Smooth muscle cell (in vitro differentiated cells): ENCODE data around the gene SUFU. TPM values are rescaled to one million over a fixed set of nuclear protein-coding genes. Genes with fewer than 3 reads are reported as not detected.

Experiments used
- DNase-seq: peaks from one replicate; lab custom pipeline; 2025; ENCODE audit not compliant: unreplicated experiment; lab: John Stamatoyannopoulos, UW
- H2AFZ ChIP-seq: fragments of 200-600 bp; sonication (generic); 2 replicates; pipeline ENCODE4 v1.6.0; 2016; ENCODE audit warnings: antibody characterized with exemption, low read depth, mild to moderate bottlenecking
- H3F3A ChIP-seq: fragments of 200-600 bp; sonication (generic); 2 replicates; pipeline ENCODE4 v1.6.0; 2017; ENCODE audit warnings: antibody characterized with exemption, low read depth
- H3K27ac ChIP-seq: fragments of 200-600 bp; sonication (generic); 2 replicates; pipeline ENCODE4 v1.5.1; 2016; ENCODE audit warnings: low read depth, mild to moderate bottlenecking
- H3K27me3 ChIP-seq: fragments of 200-600 bp; sonication (generic); 2 replicates; pipeline ENCODE4 v1.6.1; 2016; ENCODE audit warnings: low read depth, mild to moderate bottlenecking
- H3K36me3 ChIP-seq: fragments of 200-600 bp; sonication (generic); 2 replicates; pipeline ENCODE4 v1.5.1; 2016; ENCODE audit warnings: low read depth
- H3K4me1 ChIP-seq: fragments of 200-600 bp; sonication (generic); 2 replicates; pipeline ENCODE4 v1.5.1; 2016; ENCODE audit warnings: low read depth
- H3K4me2 ChIP-seq: fragments of 200-600 bp; sonication (generic); 2 replicates; pipeline ENCODE4 v1.6.0; 2016; ENCODE audit warnings: mild to moderate bottlenecking
- H3K4me3 ChIP-seq: fragments of 200-600 bp; sonication (generic); 2 replicates; pipeline ENCODE4 v1.5.1; 2016; ENCODE audit warnings: mild to moderate bottlenecking
- H3K79me2 ChIP-seq: fragments of 200-600 bp; sonication (generic); 2 replicates; pipeline ENCODE4 v1.6.0; 2016; ENCODE audit warnings: low read depth, mild to moderate bottlenecking
- H3K9ac ChIP-seq: fragments of 200-600 bp; sonication (generic); 2 replicates; pipeline ENCODE4 v1.6.0; 2016; ENCODE audit warnings: low read depth
- H3K9me3 ChIP-seq: fragments of 200-600 bp; sonication (generic); replicated peaks from 2 replicates; pipeline ENCODE4 v1.5.1; 2016; ENCODE audit warnings: low read depth
- H4K20me1 ChIP-seq: fragments of 200-600 bp; sonication (generic); 2 replicates; pipeline ENCODE4 v1.6.0; 2016; ENCODE audit warnings: low read depth
- WGBS: methylation state at CpG from one replicate; pipeline ENCODE4 v1.1.7; 2016; ENCODE audit warnings: low lambda C conversion rate; 5-methylcytosine and 5-hydroxymethylcytosine counted together
- polyA plus RNA-seq: library from polyadenylated mRNA; unstranded; fragments of >200 nt; fragmentation: Nextera tagmentation; extraction: Ambion mirVana; gene quantifications from 2 replicates; pipeline ENCODE4 v1.2.1, GENCODE V29; 2016
- total RNA-seq: library from RNA; depleted of rRNA; stranded (reverse); fragments of >200 nt; gene quantifications from 2 replicates; pipeline ENCODE4 v1.2.3, GENCODE V29; 2014
- TF ChIP-seq, protein P1 (sequence below): fragments of 200-600 bp; sonication (generic); IDR thresholded peaks from 2 replicates; pipeline ENCODE4 v1.5.1; 2017; ENCODE audit warnings: borderline replicate concordance, mild to moderate bottlenecking, antibody characterized with exemption; ENCODE audit not compliant: insufficient read depth, poor library complexity, severe bottlenecking

Gene SUFU
- total and polyA plus RNA-seq, 2 experiments from 2014 or later: 8.5 to 17.2 TPM

DNA sequence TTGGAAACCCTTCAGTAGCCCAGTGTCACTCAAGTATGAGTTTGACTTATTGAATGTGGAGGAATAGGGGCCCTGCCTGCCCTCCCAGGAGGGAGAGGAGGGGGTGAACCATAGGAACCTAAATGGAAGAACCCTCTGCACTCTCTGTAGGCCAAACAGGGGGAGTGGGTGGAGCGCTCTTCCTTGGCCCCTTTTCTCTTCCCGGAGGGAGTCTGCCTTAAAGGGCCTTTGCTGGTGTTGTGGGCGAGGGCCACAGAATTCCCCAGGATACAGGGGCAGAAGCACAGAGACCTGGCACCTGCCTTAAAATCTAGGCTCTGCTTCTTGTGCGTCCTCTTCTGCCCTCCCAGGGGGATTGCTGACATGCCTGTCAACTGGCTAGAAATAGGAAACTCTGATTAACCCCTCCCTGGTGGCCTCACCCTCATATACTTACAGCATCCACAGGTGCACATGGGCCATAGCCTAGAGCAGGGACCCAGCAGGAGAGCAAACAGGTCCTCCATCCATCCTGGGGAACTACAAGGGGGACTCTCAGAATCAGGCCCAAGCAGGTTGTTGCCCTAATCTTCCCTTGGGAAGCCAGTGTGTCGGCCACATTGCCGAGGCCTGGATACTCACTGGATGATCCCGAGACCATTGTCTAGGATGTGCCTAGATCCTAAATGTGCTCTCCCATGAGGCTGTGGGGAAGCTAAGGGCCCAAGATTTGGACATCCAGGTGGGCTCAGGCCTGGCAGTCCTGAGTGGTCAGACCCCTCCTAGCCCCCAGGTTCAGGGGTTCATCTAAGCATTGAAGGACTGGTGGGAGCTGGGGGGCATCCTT is 143.9 kb downstream of the SUFU start:
- no peaks in the 10 kb centered on the region for H3K36me3 ChIP-seq
- WGBS: 77% methylated on average over 7 of the region's 7 CpGs
- peaks cover 48% of the 10 kb centered on the region for H3K4me1 ChIP-seq
- no peaks in the 10 kb centered on the region for H3K27me3 ChIP-seq
- H4K20me1 ChIP-seq: peaks cover 79% of the 10 kb centered on the region
- H2AFZ ChIP-seq: no peak overlapping the region
- H3K9ac ChIP-seq: peak overlapping the region; percentile 90
- no peaks in the 10 kb centered on the region for H3K9me3 ChIP-seq
- H3K4me3 ChIP-seq: peak overlapping the region; percentile 96
- H3K27ac ChIP-seq: peak overlapping the region; percentile 95
- TF ChIP-seq, protein P1, sequence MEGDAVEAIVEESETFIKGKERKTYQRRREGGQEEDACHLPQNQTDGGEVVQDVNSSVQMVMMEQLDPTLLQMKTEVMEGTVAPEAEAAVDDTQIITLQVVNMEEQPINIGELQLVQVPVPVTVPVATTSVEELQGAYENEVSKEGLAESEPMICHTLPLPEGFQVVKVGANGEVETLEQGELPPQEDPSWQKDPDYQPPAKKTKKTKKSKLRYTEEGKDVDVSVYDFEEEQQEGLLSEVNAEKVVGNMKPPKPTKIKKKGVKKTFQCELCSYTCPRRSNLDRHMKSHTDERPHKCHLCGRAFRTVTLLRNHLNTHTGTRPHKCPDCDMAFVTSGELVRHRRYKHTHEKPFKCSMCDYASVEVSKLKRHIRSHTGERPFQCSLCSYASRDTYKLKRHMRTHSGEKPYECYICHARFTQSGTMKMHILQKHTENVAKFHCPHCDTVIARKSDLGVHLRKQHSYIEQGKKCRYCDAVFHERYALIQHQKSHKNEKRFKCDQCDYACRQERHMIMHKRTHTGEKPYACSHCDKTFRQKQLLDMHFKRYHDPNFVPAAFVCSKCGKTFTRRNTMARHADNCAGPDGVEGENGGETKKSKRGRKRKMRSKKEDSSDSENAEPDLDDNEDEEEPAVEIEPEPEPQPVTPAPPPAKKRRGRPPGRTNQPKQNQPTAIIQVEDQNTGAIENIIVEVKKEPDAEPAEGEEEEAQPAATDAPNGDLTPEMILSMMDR: no peak
- DNase-seq: no peak
- peaks cover 78% of the 10 kb centered on the region for H3K79me2 ChIP-seq
- peak overlapping the region; percentile 100 for H3K4me2 ChIP-seq
- H3F3A ChIP-seq: peaks cover 22% of the 10 kb centered on the region

DNA sequence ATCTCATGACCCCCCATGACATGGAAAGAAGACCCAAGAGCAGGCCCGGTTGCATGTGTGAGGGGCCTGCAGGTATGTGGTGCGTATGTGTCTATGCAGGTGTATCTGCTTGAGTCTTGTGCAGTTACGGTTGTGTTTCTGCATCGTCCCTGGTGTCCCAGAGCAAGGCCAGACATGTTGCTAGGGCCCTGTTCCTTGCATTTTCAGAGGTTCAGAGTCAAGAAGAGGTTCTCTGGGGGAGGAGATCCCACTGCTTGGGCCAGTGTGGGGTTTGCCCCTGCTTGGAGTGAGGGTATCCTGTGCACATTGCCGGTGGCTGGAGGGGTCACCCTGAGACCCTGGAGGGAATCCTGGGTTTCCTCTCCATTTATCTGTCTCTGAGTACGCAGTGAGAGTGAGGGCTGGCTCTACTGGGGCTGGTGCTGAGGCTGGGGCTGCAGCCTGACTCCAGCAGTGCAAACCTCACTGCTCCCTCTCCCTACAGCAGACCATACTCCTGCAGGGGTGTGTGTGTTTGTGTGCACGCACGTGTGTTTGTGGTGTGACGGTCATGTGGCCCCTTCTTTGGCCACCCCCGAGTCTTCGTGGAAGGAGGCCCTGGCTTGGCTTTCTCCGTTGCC is 144.6 kb downstream of the SUFU start:
- H3K9ac ChIP-seq: no peak overlapping the region

DNA sequence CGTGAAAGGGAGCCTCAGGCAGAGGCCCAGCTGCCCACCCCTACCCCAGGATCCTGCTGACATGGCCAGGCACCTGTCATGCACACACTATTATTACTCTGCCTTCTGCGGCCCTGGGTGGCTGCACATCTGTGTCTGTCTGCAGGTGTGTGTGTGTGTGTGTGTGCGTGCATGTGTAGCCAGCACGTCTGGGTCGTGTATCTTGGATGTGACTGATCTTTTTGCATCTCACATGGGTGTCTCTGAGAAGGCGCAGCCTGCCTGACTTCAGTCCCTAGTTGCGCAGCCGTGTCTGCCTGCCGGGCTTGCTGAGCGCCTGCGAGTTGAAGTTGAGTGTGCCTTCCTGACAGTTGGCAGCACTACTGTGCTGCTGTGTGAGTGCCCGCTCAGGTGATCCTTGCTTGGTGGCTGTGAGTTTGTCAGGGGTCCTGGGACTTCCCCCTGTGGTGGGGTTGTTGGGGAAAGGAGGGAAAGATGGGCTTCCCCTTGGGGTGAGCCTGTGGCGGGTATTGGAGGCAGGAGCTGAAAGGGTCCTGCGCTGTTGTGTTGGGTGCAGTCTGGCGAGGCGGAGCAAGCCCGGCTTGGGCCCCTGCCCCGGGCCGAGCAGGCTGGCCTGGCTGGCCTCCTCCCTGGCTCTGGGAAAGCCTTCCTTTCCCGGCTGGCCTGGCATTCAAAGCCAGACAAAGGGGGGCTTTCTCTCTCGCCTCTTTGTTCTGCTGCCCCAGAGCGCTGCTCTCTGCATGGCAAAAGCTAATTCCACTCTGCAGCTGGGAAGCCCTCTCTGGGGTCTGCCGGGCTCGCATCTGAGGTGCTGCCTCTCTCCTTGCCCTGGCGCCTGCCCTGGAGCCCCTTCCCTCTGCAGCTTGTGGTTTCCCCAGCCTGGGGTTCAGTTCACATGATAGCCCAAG is 145.4 kb downstream of the SUFU start:
- no peak overlapping the region for H3K4me3 ChIP-seq
- H3K9ac ChIP-seq: no peak overlapping the region
- TF ChIP-seq, protein P1: no peak
- peak overlapping the region; percentile 100 for H3K4me2 ChIP-seq
- H2AFZ ChIP-seq: no peak overlapping the region
- H3K9me3 ChIP-seq: no peaks in the 10 kb centered on the region
- H3K27me3 ChIP-seq: no peaks in the 10 kb centered on the region
- peaks cover 93% of the 10 kb centered on the region for H4K20me1 ChIP-seq
- H3K4me1 ChIP-seq: peaks cover 48% of the 10 kb centered on the region
- peaks cover 91% of the 10 kb centered on the region for H3K79me2 ChIP-seq
- H3F3A ChIP-seq: peaks cover 17% of the 10 kb centered on the region
- no peak for DNase-seq
- no peaks in the 10 kb centered on the region for H3K36me3 ChIP-seq
- peak overlapping the region; percentile 24 for H3K27ac ChIP-seq
- WGBS: 73% methylated on average over 25 of the region's 25 CpGs

More for the DNA sequence above, 144.6 kb downstream of the SUFU start:
- H2AFZ ChIP-seq: no peak overlapping the region
- no peaks in the 10 kb centered on the region for H3K36me3 ChIP-seq
- no peak for DNase-seq
- H3K27ac ChIP-seq: no peak overlapping the region
- peaks cover 17% of the 10 kb centered on the region for H3F3A ChIP-seq
- 80% methylated on average over 12 of the region's 12 CpGs for WGBS
- H4K20me1 ChIP-seq: peaks cover 86% of the 10 kb centered on the region
- TF ChIP-seq, protein P1: no peak
- H3K4me1 ChIP-seq: peaks cover 48% of the 10 kb centered on the region
- peaks cover 85% of the 10 kb centered on the region for H3K79me2 ChIP-seq
- H3K27me3 ChIP-seq: no peaks in the 10 kb centered on the region
- peak overlapping the region; percentile 96 for H3K4me3 ChIP-seq
- no peaks in the 10 kb centered on the region for H3K9me3 ChIP-seq
- H3K4me2 ChIP-seq: peak overlapping the region; percentile 100
